Liver (tissue), 9 donors: ENCODE results near the gene CUL4A. TPM values are rescaled to one million over a fixed set of nuclear protein-coding genes. Genes with fewer than 3 reads are reported as not detected.

Experiments
- DNase-seq: peaks from one replicate; pipeline ENCODE4 v3.0.0-alpha.2; 2017; ENCODE audit warnings: low spot score
- H3K27ac ChIP-seq, 2 donors: one replicate each; pipeline ENCODE4 v1.7.0; 2013; ENCODE audit warnings: inconsistent platforms in 2 of 2, low read length in 2 of 2, control low read depth in 1 of 2, low read depth in 1 of 2, mild to moderate bottlenecking in 1 of 2
- H3K27me3 ChIP-seq, 4 donors: one replicate each; pipeline versions ENCODE4 v1.6.1 to v1.7.0; 2013; ENCODE audit warnings: low read length in 3 of 4, inconsistent platforms in 1 of 4, mild to moderate bottlenecking in 1 of 4, moderate library complexity in 1 of 4; ENCODE audit not compliant: control insufficient read depth in 4 of 4, insufficient read depth in 4 of 4
- H3K36me3 ChIP-seq, 4 donors: one replicate each; pipeline versions ENCODE4 v1.6.1 to v1.7.0; 2013; ENCODE audit warnings: low read length in 3 of 4, mild to moderate bottlenecking in 3 of 4, low read depth in 1 of 4, moderate library complexity in 1 of 4; ENCODE audit not compliant: control insufficient read depth in 4 of 4, insufficient read depth in 3 of 4
- H3K4me1 ChIP-seq, 4 donors: one replicate each; pipeline versions ENCODE4 v1.6.1 to v1.7.0; 2013; ENCODE audit warnings: low read length in 3 of 4, mild to moderate bottlenecking in 3 of 4, moderate library complexity in 1 of 4; ENCODE audit not compliant: control insufficient read depth in 4 of 4, insufficient read depth in 4 of 4
- H3K4me3 ChIP-seq, 3 donors: one replicate each; pipeline versions ENCODE4 v1.6.1 to v1.7.0; 2013; ENCODE audit warnings: low read length in 3 of 3, control low read depth in 1 of 3, low read depth in 1 of 3, mild to moderate bottlenecking in 1 of 3
- H3K9ac ChIP-seq, 2 donors: one replicate each; pipeline ENCODE4 v1.7.0; 2013; ENCODE audit warnings: low read length in 2 of 2, mild to moderate bottlenecking in 2 of 2, moderate library complexity in 2 of 2, control low read depth in 1 of 2, low read depth in 1 of 2
- H3K9me3 ChIP-seq, 4 donors: one replicate each; pipeline versions ENCODE4 v1.6.1 to v1.7.0; 2013; ENCODE audit warnings: low read length in 3 of 4; ENCODE audit not compliant: control insufficient read depth in 4 of 4
- ATF3 ChIP-seq: IDR thresholded peaks from 2 replicates; pipeline ENCODE4 v1.6.1; 2016; ENCODE audit warnings: antibody characterized with exemption
- CTCF ChIP-seq: fragments of 150-350 bp; IDR thresholded peaks from 2 replicates; pipeline ENCODE4 v1.5.1; 2017; ENCODE audit warnings: improper control_type of control experiment, low read depth, low read length; ENCODE audit not compliant: missing input control
- EGR1 ChIP-seq, 2 donors: IDR thresholded peaks; 2 replicates each; pipeline ENCODE4 v1.6.1; 2016 to 2018; ENCODE audit warnings: antibody characterized with exemption in 2 of 2, low read depth in 2 of 2
- FOXA2 ChIP-seq: IDR thresholded peaks from 2 replicates; pipeline ENCODE4 v1.6.1; 2016; ENCODE audit warnings: antibody characterized with exemption
- GABPA ChIP-seq, 2 donors: IDR thresholded peaks in 1 of 2; conservative IDR thresholded peaks in 1 of 2; 2 replicates each; pipeline ENCODE4 v1.6.1; 2016; ENCODE audit warnings: antibody characterized with exemption in 2 of 2, mild to moderate bottlenecking in 1 of 2, moderate library complexity in 1 of 2
- HNF4A ChIP-seq, 2 donors: conservative IDR thresholded peaks; 2 replicates each; pipeline ENCODE4 v1.6.1; 2016; ENCODE audit warnings: antibody characterized with exemption in 2 of 2, mild to moderate bottlenecking in 2 of 2
- HNF4G ChIP-seq: IDR thresholded peaks from 2 replicates; pipeline ENCODE4 v1.6.1; 2016; ENCODE audit warnings: antibody characterized with exemption
- JUND ChIP-seq, 2 donors: IDR thresholded peaks; 2 replicates each; pipeline ENCODE4 v1.6.1; 2016; ENCODE audit warnings: antibody characterized with exemption in 2 of 2
- MAX ChIP-seq: IDR thresholded peaks from 2 replicates; pipeline ENCODE4 v1.6.1; 2016; ENCODE audit warnings: antibody characterized with exemption
- NR2F2 ChIP-seq: IDR thresholded peaks from 2 replicates; pipeline ENCODE4 v1.6.1; 2016; ENCODE audit warnings: antibody characterized with exemption
- RAD21 ChIP-seq, 2 donors: IDR thresholded peaks; 2 replicates each; pipeline ENCODE4 v1.6.1; 2016; ENCODE audit warnings: antibody characterized with exemption in 2 of 2, mild to moderate bottlenecking in 2 of 2
- REST ChIP-seq: IDR thresholded peaks from 2 replicates; pipeline ENCODE4 v1.6.1; 2016; ENCODE audit warnings: antibody characterized with exemption, mild to moderate bottlenecking
- RXRA ChIP-seq, 2 donors: IDR thresholded peaks; 2 replicates each; pipeline ENCODE4 v1.6.1; 2017 to 2018; ENCODE audit warnings: antibody characterized with exemption in 2 of 2, mild to moderate bottlenecking in 1 of 2
- SP1 ChIP-seq: IDR thresholded peaks from 2 replicates; pipeline ENCODE4 v1.6.1; 2018; ENCODE audit warnings: antibody characterized with exemption, mild to moderate bottlenecking
- TAF1 ChIP-seq: conservative IDR thresholded peaks from 2 replicates; pipeline ENCODE4 v1.6.1; 2016; ENCODE audit warnings: antibody characterized with exemption, mild to moderate bottlenecking
- YY1 ChIP-seq: IDR thresholded peaks from 2 replicates; pipeline ENCODE4 v1.6.1; 2016; ENCODE audit warnings: antibody characterized with exemption, mild to moderate bottlenecking
- ZBTB33 ChIP-seq: IDR thresholded peaks from 2 replicates; pipeline ENCODE4 v1.6.1; 2016; ENCODE audit warnings: antibody characterized with exemption
- WGBS: extraction: QIAGEN DNeasy Blood & Tissue Kit; methylation state at CpG from one replicate; pipeline ENCODE4 v1.1.7; 2013; 5-methylcytosine and 5-hydroxymethylcytosine counted together
- polyA plus RNA-seq, 2 donors: library from polyadenylated mRNA; stranded (reverse) in 1 of 2; unstranded in 1 of 2; fragments of 200-250 nt in 1 of 2; fragments of >200 nt in 1 of 2; fragmentation: Nextera tagmentation in 1 of 2; extraction: Ambion mirVana in 1 of 2; gene quantifications; one replicate each; pipeline versions ENCODE4 v1.2.1 to v1.2.3, GENCODE V29; 2013 to 2015
- total RNA-seq, 2 donors: library from RNA; depleted of rRNA; stranded (reverse); fragments of >200 nt; gene quantifications; one replicate each; pipeline ENCODE4 v1.2.3, GENCODE V29; 2014
- donor health status: healthy.
- donor health status: healthy.
- donor health status: healthy.
- donor health status: healthy.
- donor health status: healthy.

CUL4A gene
- total and polyA plus RNA-seq, 4 donors = 19.9 to 89.4 (median 45.9) TPM

- no peaks in the 10 kb centered on the region for H3K4me1 ChIP-seq
- WGBS = 96% methylated on average over 20 of the region's 20 CpGs
- H3K27me3 ChIP-seq = no peaks in the 10 kb centered on the region
- H3K9ac ChIP-seq = no peak overlapping the region
- DNase-seq = no peak
- H3K9me3 ChIP-seq = no peaks in the 10 kb centered on the region
- H3K27ac ChIP-seq = no peak overlapping the region
- TF ChIP-seq RXRA (IDR thresholded peaks at IDR 0.05) (no peak), JUND (IDR thresholded peaks at IDR 0.05) (no peak), NR2F2 (no peak), GABPA (IDR thresholded peaks at IDR 0.05 in 1 of 2, conservative IDR thresholded peaks at IDR 0.05 in 1 of 2) (no peak), CTCF (no peak), HNF4A (conservative IDR thresholded peaks at IDR 0.05) (no peak), RAD21 (IDR thresholded peaks at IDR 0.05) (no peak), FOXA2 (no peak), SP1 (no peak), EGR1 (IDR thresholded peaks at IDR 0.05; ENCODE audit: low read depth in 2 of 2) (no peak), HNF4G (no peak), ATF3 (no peak), ZBTB33 (no peak), MAX (no peak), TAF1 (no peak), YY1 (no peak)
- H3K36me3 ChIP-seq = peaks cover 12 to 38% (median 29%) of the 10 kb centered on the region in 4 donors
- H3K4me3 ChIP-seq = no peak overlapping the region
Observed at GRCh38 chr13:113229791-113230190, 20.4 kb downstream of the CUL4A start.

- Histone ChIP-seq H3K9me3 (no peaks in the 10 kb centered on the region), H3K9ac (no peak overlapping the region), H3K27ac (no peak overlapping the region), H3K36me3 (peaks cover 11 to 41% (median 22%) of the 10 kb centered on the region in 4 donors), H3K4me3 (no peak overlapping the region), H3K27me3 (no peaks in the 10 kb centered on the region), H3K4me1 (no peaks in the 10 kb centered on the region)
- no peak for DNase-seq
- 86% methylated on average over 14 of the region's 14 CpGs for WGBS
- TF ChIP-seq ATF3 = no peak
- no peak for TF ChIP-seq FOXA2
- TF ChIP-seq MAX = no peak
- no peak for TF ChIP-seq HNF4A (conservative IDR thresholded peaks at IDR 0.05)
- no peak for TF ChIP-seq TAF1
- no peak for TF ChIP-seq EGR1 (IDR thresholded peaks at IDR 0.05; ENCODE audit: low read depth in 2 of 2)
- TF ChIP-seq RAD21 (IDR thresholded peaks at IDR 0.05) = no peak
- no peak for TF ChIP-seq RXRA (IDR thresholded peaks at IDR 0.05)
- no peak for TF ChIP-seq NR2F2
- TF ChIP-seq REST = no peak
- no peak for TF ChIP-seq ZBTB33
- no peak for TF ChIP-seq SP1
Observed at GRCh38 chr13:113231306-113232207, 22.1 kb downstream of the CUL4A start.
